Heart left ventricle (tissue), 13 donors: ENCODE results near the gene JKAMP.

ENCODE experiments used
- POLR2A ChIP-seq, 2 donors: fragments of 450-650 bp; IDR thresholded peaks; one replicate each; pipeline ENCODE4 v1.6.1; 2017; ENCODE audit warnings: antibody characterized with exemption in 2 of 2, mild to moderate bottlenecking in 2 of 2, moderate library complexity in 2 of 2
- TF ChIP-seq, protein P1 (sequence below), 12 donors: fragments of 200-600 bp; sonication (generic) in 4 of 12; IDR thresholded peaks; one replicate each; pipeline versions ENCODE4 v1.5.0 to v1.8.0; 2018 to 2022; ENCODE audit warnings: antibody characterized with exemption in 12 of 12, mild to moderate bottlenecking in 5 of 12
- donor health status: ischemic (EF 13 %, LVEDD 7.1; RV severe dilation, severe dysfunction).
- donor health status: DM: no; HTN: yes; CAD: no.
- donor health status: DM: no; HTN: no; CAD: no.
- donor health status: ischemic (EF 25% LVEDD 6.9; RV normal size, moderate dysfunction).
- donor health status: ischemic (EF 25% LVEDD 5.7; RV mildly dilated, moderate dysfunction).
- donor health status: ischemic (EF 35%, LVEDD 5.7; RV mildly dilated, moderate dysfunction).
- donor health status: nonischemic (EF 11% LVEDD 7.7; RV severe dilation, severe dysfunction).
- donor health status: DM: yes; HTN: yes; CAD: no.
- donor health status: PGD.
- donor health status: ischemic (EF 29% LVEDD 5.4; RV normal size, mild dysfunction).
- donor health status: nonischemic (EF 23%, LVEDD 6.1; RV moderate dilation, normal function).

DNA sequence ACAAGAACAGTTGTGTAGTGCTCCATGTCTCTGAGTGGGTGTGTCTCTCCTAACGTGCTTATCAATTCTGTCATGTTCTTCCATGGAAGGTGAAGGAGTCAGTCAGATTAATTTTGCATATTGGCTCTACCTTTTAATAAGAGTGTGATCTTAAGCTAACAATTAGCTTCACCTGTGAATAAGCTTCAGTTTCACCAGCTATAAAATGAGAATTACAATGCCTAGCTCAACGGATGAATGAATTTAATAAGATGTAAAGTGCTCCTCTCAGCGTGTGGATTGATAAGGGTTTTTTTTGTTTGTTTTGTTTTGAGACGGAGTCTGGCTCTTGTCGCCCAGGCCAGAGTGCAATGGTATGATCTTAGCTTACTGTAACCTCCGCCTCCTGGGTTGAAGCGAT is 59.6 kb downstream of the JKAMP start:
- TF ChIP-seq, protein P1, sequence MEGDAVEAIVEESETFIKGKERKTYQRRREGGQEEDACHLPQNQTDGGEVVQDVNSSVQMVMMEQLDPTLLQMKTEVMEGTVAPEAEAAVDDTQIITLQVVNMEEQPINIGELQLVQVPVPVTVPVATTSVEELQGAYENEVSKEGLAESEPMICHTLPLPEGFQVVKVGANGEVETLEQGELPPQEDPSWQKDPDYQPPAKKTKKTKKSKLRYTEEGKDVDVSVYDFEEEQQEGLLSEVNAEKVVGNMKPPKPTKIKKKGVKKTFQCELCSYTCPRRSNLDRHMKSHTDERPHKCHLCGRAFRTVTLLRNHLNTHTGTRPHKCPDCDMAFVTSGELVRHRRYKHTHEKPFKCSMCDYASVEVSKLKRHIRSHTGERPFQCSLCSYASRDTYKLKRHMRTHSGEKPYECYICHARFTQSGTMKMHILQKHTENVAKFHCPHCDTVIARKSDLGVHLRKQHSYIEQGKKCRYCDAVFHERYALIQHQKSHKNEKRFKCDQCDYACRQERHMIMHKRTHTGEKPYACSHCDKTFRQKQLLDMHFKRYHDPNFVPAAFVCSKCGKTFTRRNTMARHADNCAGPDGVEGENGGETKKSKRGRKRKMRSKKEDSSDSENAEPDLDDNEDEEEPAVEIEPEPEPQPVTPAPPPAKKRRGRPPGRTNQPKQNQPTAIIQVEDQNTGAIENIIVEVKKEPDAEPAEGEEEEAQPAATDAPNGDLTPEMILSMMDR (IDR thresholded peaks at IDR 0.05): no peak
- no peak for TF ChIP-seq POLR2A (IDR thresholded peaks at IDR 0.05)
